ENCODE results near the gene PPP1R16B. TPM values are rescaled to one million over a fixed set of nuclear protein-coding genes. Genes with fewer than 3 reads are reported as not detected.

PPP1R16B gene
- total and polyA plus RNA-seq, 4 donors = 22.0 to 55.2 (median 37.8) TPM

DNA sequence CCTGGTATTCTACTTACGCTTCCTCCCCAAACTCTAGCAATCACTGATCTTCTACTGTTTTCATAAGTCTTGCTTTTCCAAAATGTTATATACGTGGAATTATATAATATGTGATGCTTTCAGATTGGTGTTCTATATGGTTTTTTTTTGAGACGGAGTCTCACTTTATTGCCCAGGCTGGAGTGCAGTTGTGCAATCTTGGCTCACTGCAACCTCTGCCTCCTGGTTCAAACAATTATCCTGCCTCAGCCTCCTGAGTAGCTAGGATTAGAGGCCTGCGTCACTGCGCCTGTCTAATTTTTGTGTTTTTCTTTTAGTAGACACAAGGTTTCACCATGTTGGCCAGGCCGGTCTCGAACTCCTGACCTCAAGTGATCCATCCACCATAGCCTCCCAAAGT lies 109.9 kb downstream of the PPP1R16B start:
- Histone ChIP-seq H3K27ac (ENCODE audit: low read depth, low read length) (no peak overlapping the region), H3K9me3 (ENCODE audit: control insufficient read depth, insufficient read depth, low read length) (no peaks in the 10 kb centered on the region), H3K36me3 (ENCODE audit: control insufficient read depth, insufficient read depth, low read length) (peaks cover 19% of the 10 kb centered on the region), H3K27me3 (ENCODE audit: control insufficient read depth, insufficient read depth, low read length) (no peaks in the 10 kb centered on the region), H3K4me3 (ENCODE audit: low read depth, low read length) (no peak overlapping the region), H3K4me1 (ENCODE audit: control insufficient read depth, insufficient read depth, low read length) (no peaks in the 10 kb centered on the region)
- 100% methylated on average over 2 of the region's 7 CpGs for WGBS (ENCODE audit: insufficient coverage)
- DNase-seq (ENCODE audit: low read depth in 4 of 6, low spot score in 6 of 6) = no peak

DNA sequence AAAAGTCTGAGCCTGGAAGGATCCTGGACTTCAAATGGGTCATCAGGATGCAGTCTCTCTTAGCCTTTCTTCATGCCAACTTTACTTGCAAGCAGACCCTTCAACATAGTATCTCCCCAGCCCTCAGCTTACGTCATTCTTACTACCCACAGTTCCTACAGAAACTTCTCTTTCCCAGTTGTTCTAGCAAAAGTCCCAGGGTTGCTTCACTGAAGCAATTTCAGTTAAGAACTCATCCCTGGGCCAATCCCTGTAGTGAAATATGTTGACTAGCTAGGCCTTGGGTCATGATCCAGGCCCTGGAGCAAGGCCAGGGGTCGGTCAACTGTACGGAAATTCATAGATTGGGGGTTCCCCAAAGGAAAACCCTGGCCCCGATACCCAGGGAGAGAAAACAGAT lies 112.2 kb downstream of the PPP1R16B start:
- no peaks in the 10 kb centered on the region for H3K27me3 ChIP-seq (ENCODE audit: control insufficient read depth, insufficient read depth, low read length)
- H3K9me3 ChIP-seq (ENCODE audit: control insufficient read depth, insufficient read depth, low read length) = no peaks in the 10 kb centered on the region
- no peaks in the 10 kb centered on the region for H3K4me1 ChIP-seq (ENCODE audit: control insufficient read depth, insufficient read depth, low read length)
- WGBS (ENCODE audit: insufficient coverage) = 93% methylated on average over 4 of the region's 4 CpGs
- DNase-seq (ENCODE audit: low read depth in 4 of 6, low spot score in 6 of 6) = no peak
- no peak overlapping the region for H3K27ac ChIP-seq (ENCODE audit: low read depth, low read length)
- H3K36me3 ChIP-seq (ENCODE audit: control insufficient read depth, insufficient read depth, low read length) = peaks cover 33% of the 10 kb centered on the region
- H3K4me3 ChIP-seq (ENCODE audit: low read depth, low read length) = no peak overlapping the region

DNA sequence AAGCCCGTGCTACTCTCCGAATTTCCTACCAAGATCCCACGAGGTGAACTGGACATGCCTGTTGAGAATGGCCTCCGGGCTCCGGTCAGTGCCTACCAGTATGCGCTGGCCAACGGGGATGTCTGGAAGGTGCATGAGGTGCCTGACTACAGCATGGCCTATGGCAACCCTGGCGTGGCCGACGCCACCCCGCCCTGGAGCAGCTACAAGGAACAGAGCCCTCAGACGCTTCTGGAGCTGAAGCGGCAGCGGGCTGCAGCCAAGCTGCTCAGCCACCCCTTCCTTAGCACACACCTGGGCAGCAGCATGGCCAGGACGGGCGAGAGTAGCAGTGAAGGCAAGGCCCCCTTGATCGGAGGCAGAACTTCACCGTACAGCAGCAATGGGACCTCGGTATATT lies 112.7 kb downstream of the PPP1R16B start:
- H3K4me3 ChIP-seq (ENCODE audit: low read depth, low read length) = no peak overlapping the region
- no peaks in the 10 kb centered on the region for H3K4me1 ChIP-seq (ENCODE audit: control insufficient read depth, insufficient read depth, low read length)
- no peak overlapping the region for H3K27ac ChIP-seq (ENCODE audit: low read depth, low read length)
- H3K36me3 ChIP-seq (ENCODE audit: control insufficient read depth, insufficient read depth, low read length) = peaks cover 33% of the 10 kb centered on the region
- no peaks in the 10 kb centered on the region for H3K9me3 ChIP-seq (ENCODE audit: control insufficient read depth, insufficient read depth, low read length)
- H3K27me3 ChIP-seq (ENCODE audit: control insufficient read depth, insufficient read depth, low read length) = no peaks in the 10 kb centered on the region
- DNase-seq (ENCODE audit: low read depth in 4 of 6, low spot score in 6 of 6) = no peak
- WGBS (ENCODE audit: insufficient coverage) = 96% methylated on average over 18 of the region's 19 CpGs

DNA sequence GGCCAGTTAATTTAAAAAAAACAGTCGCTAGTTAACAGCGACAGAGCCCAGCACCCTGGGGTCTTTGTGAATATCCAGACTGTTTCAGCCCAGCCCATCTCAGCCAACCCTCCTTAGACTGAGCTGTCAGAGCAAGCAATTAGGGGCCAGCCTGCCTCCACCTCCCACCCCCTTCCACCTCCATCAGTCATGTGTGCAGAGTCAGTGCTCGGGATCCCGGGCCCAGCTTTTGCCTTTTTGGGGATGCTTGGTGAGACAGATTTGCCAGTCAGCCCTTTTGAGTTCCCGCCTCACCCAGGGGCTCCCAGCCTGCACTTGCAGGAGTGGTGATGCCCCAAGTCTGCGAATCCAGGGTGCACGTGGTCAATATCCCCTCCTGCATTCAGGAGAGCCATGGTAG lies 114.2 kb downstream of the PPP1R16B start:
- H3K27me3 ChIP-seq (ENCODE audit: control insufficient read depth, insufficient read depth, low read length) = no peaks in the 10 kb centered on the region
- no peaks in the 10 kb centered on the region for H3K9me3 ChIP-seq (ENCODE audit: control insufficient read depth, insufficient read depth, low read length)
- 56% methylated on average over 6 of the region's 7 CpGs for WGBS (ENCODE audit: insufficient coverage)
- H3K4me1 ChIP-seq (ENCODE audit: control insufficient read depth, insufficient read depth, low read length) = no peaks in the 10 kb centered on the region
- peaks cover 27% of the 10 kb centered on the region for H3K36me3 ChIP-seq (ENCODE audit: control insufficient read depth, insufficient read depth, low read length)
- H3K27ac ChIP-seq (ENCODE audit: low read depth, low read length) = no peak overlapping the region
- H3K4me3 ChIP-seq (ENCODE audit: low read depth, low read length) = no peak overlapping the region
- DNase-seq (ENCODE audit: low read depth in 4 of 6, low spot score in 6 of 6) = no peak

DNA sequence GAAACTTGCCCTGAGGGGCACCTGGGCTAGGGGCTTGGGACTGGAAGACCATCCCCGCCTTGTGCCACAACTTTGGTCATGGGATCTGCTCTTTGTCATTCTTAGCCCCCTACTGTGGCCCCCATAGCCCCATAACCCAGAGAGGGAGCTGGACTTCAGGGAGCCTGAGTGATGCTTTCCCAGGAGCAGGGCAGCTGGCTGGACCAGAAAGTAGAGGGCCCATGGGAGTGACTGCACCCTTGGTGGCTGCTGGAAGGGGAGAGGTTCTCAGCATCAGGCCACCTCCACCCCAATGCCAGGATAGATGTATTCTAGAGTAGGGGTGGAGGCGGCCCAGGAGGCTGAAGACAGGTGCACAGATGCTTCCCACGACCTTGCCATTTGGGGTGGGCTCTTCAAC lies 114.9 kb downstream of the PPP1R16B start:
- no peak overlapping the region for H3K27ac ChIP-seq (ENCODE audit: low read depth, low read length)
- peaks cover 27% of the 10 kb centered on the region for H3K36me3 ChIP-seq (ENCODE audit: control insufficient read depth, insufficient read depth, low read length)
- H3K4me1 ChIP-seq (ENCODE audit: control insufficient read depth, insufficient read depth, low read length) = no peaks in the 10 kb centered on the region

DNA sequence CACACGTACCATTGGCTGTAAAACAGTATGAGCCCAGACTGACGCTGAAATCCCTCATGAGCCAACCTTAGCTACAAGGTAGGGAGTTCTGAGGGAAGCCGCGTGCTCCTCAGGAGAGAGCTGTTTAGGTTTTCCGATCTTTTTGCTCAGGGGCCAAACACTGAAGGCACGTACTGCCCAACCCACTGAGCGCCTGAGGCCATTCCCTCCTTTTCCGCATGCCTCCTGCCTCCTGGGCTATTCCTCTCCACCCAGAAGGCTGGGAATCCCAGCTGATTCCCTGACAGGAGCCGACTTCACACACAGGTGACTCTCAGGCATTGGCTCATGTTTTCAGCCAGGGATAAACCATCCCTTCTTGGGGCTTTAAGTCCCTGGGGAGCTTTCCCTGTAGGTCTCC lies 115.4 kb downstream of the PPP1R16B start:
- Histone ChIP-seq H3K4me1 (ENCODE audit: control insufficient read depth, insufficient read depth, low read length) (no peaks in the 10 kb centered on the region), H3K27me3 (ENCODE audit: control insufficient read depth, insufficient read depth, low read length) (no peaks in the 10 kb centered on the region), H3K9me3 (ENCODE audit: control insufficient read depth, insufficient read depth, low read length) (no peaks in the 10 kb centered on the region), H3K4me3 (ENCODE audit: low read depth, low read length) (no peak overlapping the region), H3K27ac (ENCODE audit: low read depth, low read length) (no peak overlapping the region), H3K36me3 (ENCODE audit: control insufficient read depth, insufficient read depth, low read length) (peaks cover 27% of the 10 kb centered on the region)
- DNase-seq (ENCODE audit: low read depth in 4 of 6, low spot score in 6 of 6) = no peak
- WGBS (ENCODE audit: insufficient coverage) = 91% methylated on average over 8 of the region's 9 CpGs

More for the DNA sequence above, 114.9 kb downstream of the PPP1R16B start:
- Histone ChIP-seq H3K4me3 (ENCODE audit: low read depth, low read length) (no peak overlapping the region), H3K27me3 (ENCODE audit: control insufficient read depth, insufficient read depth, low read length) (no peaks in the 10 kb centered on the region), H3K9me3 (ENCODE audit: control insufficient read depth, insufficient read depth, low read length) (no peaks in the 10 kb centered on the region)
- no peak for DNase-seq (ENCODE audit: low read depth in 4 of 6, low spot score in 6 of 6)
- 80% methylated on average over 3 of the region's 3 CpGs for WGBS (ENCODE audit: insufficient coverage)

DNA sequence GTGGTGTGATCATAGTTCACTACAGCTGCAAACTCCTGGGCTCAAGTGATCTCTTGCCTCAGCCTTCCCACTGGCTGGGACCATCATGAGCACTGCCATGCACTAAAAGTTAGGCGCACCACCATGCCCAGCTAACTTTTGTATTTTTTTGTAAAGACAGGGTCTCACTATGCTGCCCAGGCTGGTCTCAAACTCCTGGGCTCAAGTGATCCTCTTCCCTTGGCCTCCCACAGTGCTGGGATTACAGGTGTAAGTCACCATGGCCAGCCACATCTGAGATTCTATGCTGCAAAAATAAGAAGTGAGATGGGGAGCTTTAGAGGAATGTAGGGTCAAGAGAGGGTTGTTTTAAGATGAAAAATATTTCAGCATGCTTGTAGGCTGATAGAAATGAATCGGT lies 119.2 kb downstream of the PPP1R16B start:
- Histone ChIP-seq H3K9me3 (ENCODE audit: control insufficient read depth, insufficient read depth, low read length) (no peaks in the 10 kb centered on the region), H3K4me3 (ENCODE audit: low read depth, low read length) (no peak overlapping the region), H3K36me3 (ENCODE audit: control insufficient read depth, insufficient read depth, low read length) (peaks cover 16% of the 10 kb centered on the region), H3K4me1 (ENCODE audit: control insufficient read depth, insufficient read depth, low read length) (peaks cover 19% of the 10 kb centered on the region), H3K27me3 (ENCODE audit: control insufficient read depth, insufficient read depth, low read length) (no peaks in the 10 kb centered on the region), H3K27ac (ENCODE audit: low read depth, low read length) (no peak overlapping the region)
- DNase-seq (ENCODE audit: low read depth in 4 of 6, low spot score in 6 of 6) = no peak
- WGBS (ENCODE audit: insufficient coverage) = 100% methylated on average over 2 of the region's 2 CpGs

DNA sequence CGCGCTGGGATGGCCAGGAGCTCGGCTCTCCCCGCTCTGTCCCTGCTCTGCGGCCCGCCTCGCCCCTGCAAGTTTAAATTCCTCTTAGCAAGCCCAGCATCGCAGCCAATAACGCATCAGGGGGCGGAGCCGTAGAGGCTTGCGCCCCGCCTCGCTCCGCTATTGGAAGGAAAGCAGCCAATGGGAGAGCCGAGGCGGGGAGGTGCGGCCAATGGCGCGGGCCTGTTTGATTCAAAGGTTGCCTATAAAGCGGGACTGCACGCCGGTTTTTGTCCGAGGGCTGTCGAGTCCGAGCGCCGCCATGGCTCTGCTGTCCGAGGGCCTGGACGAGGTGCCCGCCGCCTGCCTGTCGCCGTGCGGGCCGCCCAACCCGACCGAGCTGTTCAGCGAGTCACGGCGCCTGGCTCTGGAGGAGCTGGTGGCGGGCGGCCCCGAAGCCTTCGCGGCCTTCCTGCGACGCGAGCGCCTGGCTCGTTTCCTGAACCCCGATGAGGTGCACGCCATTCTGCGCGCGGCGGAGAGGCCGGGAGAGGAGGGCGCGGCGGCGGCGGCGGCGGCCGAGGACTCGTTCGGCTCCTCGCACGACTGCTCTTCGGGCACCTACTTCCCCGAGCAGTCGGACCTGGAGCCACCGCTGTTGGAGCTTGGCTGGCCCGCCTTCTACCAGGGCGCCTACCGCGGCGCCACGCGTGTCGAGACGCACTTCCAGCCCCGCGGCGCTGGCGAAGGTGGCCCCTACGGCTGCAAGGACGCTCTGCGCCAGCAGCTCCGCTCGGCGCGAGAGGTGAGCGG lies 120.8 kb downstream of the PPP1R16B start, which contains the start of gene FAM83D:
Gene FAM83D (plus strand): TSS at position 276 of the 792 bp plus-strand sequence. CDS start 26 bp downstream, at position 302.
- under 1% methylated on average over 95 of the region's 95 CpGs for WGBS (ENCODE audit: insufficient coverage)
- peak within 1 kb of the TSS; percentile 52 for H3K4me3 ChIP-seq (ENCODE audit: low read depth, low read length)
- H3K27me3 ChIP-seq (ENCODE audit: control insufficient read depth, insufficient read depth, low read length) = no peaks in the 10 kb centered on the region
- peaks cover 6% of the 10 kb centered on the region for H3K36me3 ChIP-seq (ENCODE audit: control insufficient read depth, insufficient read depth, low read length)
- peaks cover 19% of the 10 kb centered on the region for H3K4me1 ChIP-seq (ENCODE audit: control insufficient read depth, insufficient read depth, low read length)
- peak; percentile 80 to 99 (median 94) for DNase-seq (ENCODE audit: low read depth in 4 of 6, low spot score in 6 of 6)
- H3K27ac ChIP-seq (ENCODE audit: low read depth, low read length) = no peak within 1 kb of the TSS
- no peaks in the 10 kb centered on the region for H3K9me3 ChIP-seq (ENCODE audit: control insufficient read depth, insufficient read depth, low read length)

DNA sequence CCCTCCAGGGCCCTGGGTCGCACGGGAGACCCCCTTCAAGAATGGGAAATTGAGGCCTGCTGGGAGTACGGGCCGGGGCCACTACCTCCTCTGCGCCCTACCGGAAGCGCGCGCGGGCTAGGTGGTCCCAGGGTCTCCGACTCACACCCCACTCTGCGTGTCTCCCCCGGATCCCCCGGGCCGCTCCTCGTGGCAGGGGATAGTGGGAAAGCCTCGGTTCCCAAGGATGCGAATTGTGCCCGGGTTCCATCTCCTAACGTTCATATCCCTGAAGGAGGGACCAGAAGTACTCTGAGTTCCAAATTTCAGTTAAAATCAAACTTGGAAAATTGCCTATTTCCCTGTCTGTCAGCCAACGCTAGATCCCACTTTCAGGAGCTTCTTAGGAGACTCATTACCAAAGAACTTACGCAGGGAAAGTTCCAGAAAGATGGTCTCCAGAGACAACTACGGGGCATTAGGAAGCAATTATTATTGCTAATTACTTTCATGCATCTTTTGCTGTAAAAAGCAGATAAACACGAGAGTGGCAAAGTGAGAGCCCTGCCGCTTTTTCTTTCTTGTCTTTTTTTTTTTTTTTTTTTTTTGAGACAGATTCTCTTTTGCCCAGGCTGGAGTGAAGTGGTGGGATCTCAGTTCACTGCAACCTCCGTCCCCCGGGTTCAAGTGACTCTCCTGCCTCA lies 121.6 kb downstream of the PPP1R16B start:
- WGBS (ENCODE audit: insufficient coverage) = 0% methylated on average over 20 of the region's 27 CpGs
- H3K4me3 ChIP-seq (ENCODE audit: low read depth, low read length) = peak overlapping the region; percentile 52
- peaks cover 19% of the 10 kb centered on the region for H3K4me1 ChIP-seq (ENCODE audit: control insufficient read depth, insufficient read depth, low read length)
- DNase-seq (ENCODE audit: low read depth in 4 of 6, low spot score in 6 of 6) = peak in 2 of 6 donors; percentile 6 to 32
- H3K9me3 ChIP-seq (ENCODE audit: control insufficient read depth, insufficient read depth, low read length) = no peaks in the 10 kb centered on the region
- no peaks in the 10 kb centered on the region for H3K27me3 ChIP-seq (ENCODE audit: control insufficient read depth, insufficient read depth, low read length)
- no peak overlapping the region for H3K27ac ChIP-seq (ENCODE audit: low read depth, low read length)
- H3K36me3 ChIP-seq (ENCODE audit: control insufficient read depth, insufficient read depth, low read length) = peaks cover 6% of the 10 kb centered on the region
